Activated CD8-positive, alpha-beta memory T cell treated with anti-CD3 and anti-CD28 coated beads, Interleukin-2, amount 10 ng/mL, durations not matched to agents 7 days and 5 days (primary cell): ENCODE data around the gene IGF2BP3. TPM values are rescaled to one million over a fixed set of nuclear protein-coding genes. Genes with fewer than 3 reads are reported as not detected.
"Not testable (repeated sequence)": the region's sequence is repeated elsewhere in the genome, so short reads cannot be mapped to it uniquely, and the experiment has no call there.

Experiments used
- ATAC-seq: fragments of 150-1000 bp; cut with Tn5 transposase; one replicate; pipeline ENCODE4 v1.10.0; 2021; ENCODE audit warnings: moderate library complexity
- CTCF ChIA-PET: fragments of 350-600 bp; sonication (Branson Sonifier 250); formaldehyde crosslinking; loops from one replicate; lab custom pipeline; 2021; ENCODE audit warnings: antibody characterized with exemption; lab: Charles Lee
- DNase-seq: peaks from one replicate; pipeline ENCODE4 v3.0.0-alpha.2; 2020
- H3K27ac Mint-ChIP-seq: one replicate; pipeline ENCODE4 v1.8.0; 2021; ENCODE audit warnings: mild to moderate bottlenecking, mixed read lengths
- H3K27me3 Mint-ChIP-seq: one replicate; pipeline ENCODE4 v1.8.0; 2021; ENCODE audit warnings: mixed read lengths
- H3K36me3 Mint-ChIP-seq: one replicate; pipeline ENCODE4 v1.8.0; 2021; ENCODE audit warnings: mild to moderate bottlenecking, mixed read lengths
- H3K4me1 Mint-ChIP-seq: one replicate; pipeline ENCODE4 v1.8.0; 2021; ENCODE audit warnings: mixed read lengths
- H3K4me3 Mint-ChIP-seq: one replicate; pipeline ENCODE4 v1.8.0; 2021; ENCODE audit warnings: mild to moderate bottlenecking, moderate library complexity, mixed read lengths
- H3K9me3 Mint-ChIP-seq: one replicate; pipeline ENCODE4 v1.8.0; 2022; ENCODE audit warnings: low read depth, mixed read lengths
- total RNA-seq, 2 experiments: library from RNA; stranded (reverse); gene quantifications; one replicate each; pipeline ENCODE4 v1.2.3, GENCODE V29; 2021

The IGF2BP3 gene
- total RNA-seq, 2 experiments from 2014 or later = 0.84 to 1.3 TPM

- Mint-ChIP-seq H3K36me3 (no peaks in the 10 kb centered on the region), H3K9me3 (no peaks in the 10 kb centered on the region), H3K27me3 (peaks cover 43% of the 10 kb centered on the region), H3K27ac (no peak overlapping the region), H3K4me1 (no peaks in the 10 kb centered on the region), H3K4me3 (no peak overlapping the region)
- CTCF ChIA-PET = interaction anchor here (0.9 kb wide), 1 partner anchor 159 kb away, joined by 3 read pairs; no protein-coding TSS in a partner anchor
- ATAC-seq = no peak
- DNase-seq = no peak
Measured at GRCh38 chr7:23431702-23432199, 38.5 kb downstream of the IGF2BP3 start.

GRCh38 chr7:23430893-23431259, 39.4 kb downstream of the IGF2BP3 start:
- DNase-seq (no peak), ATAC-seq (no peak)
- Mint-ChIP-seq H3K36me3 (no peaks in the 10 kb centered on the region), H3K4me3 (no peak overlapping the region), H3K9me3 (no peaks in the 10 kb centered on the region), H3K27ac (no peak overlapping the region), H3K27me3 (peaks cover 47% of the 10 kb centered on the region), H3K4me1 (no peaks in the 10 kb centered on the region)
- CTCF ChIA-PET = interaction anchor here (0.9 to 3.3 kb wide), 7 partner anchors 33 to 159 kb away, joined by 3 to 26 read pairs (median 3); no protein-coding TSS in a partner anchor

- no peak overlapping the region for H3K27ac Mint-ChIP-seq
- H3K36me3 Mint-ChIP-seq = no peaks in the 10 kb centered on the region
- CTCF ChIA-PET = no interaction called here
- H3K27me3 Mint-ChIP-seq = peaks cover 40% of the 10 kb centered on the region
- DNase-seq (no peak), ATAC-seq (no peak)
- no peak overlapping the region for H3K4me3 Mint-ChIP-seq
- H3K9me3 Mint-ChIP-seq = no peaks in the 10 kb centered on the region
- H3K4me1 Mint-ChIP-seq = no peaks in the 10 kb centered on the region
Measured at GRCh38 chr7:23426876-23427275, 43.4 kb downstream of the IGF2BP3 start.

- CTCF ChIA-PET = no interaction called here
- H3K27ac Mint-ChIP-seq = no peak overlapping the region
- no peak for ATAC-seq
- H3K27me3 Mint-ChIP-seq = peaks cover 15% of the 10 kb centered on the region
- H3K4me1 Mint-ChIP-seq = no peaks in the 10 kb centered on the region
- H3K36me3 Mint-ChIP-seq = no peaks in the 10 kb centered on the region
- no peak overlapping the region for H3K4me3 Mint-ChIP-seq
- DNase-seq = no peak
- no peaks in the 10 kb centered on the region for H3K9me3 Mint-ChIP-seq
Measured at GRCh38 chr7:23422909-23423308, 47.4 kb downstream of the IGF2BP3 start.

GRCh38 chr7:23422384-23422783, 47.9 kb downstream of the IGF2BP3 start:
- CTCF ChIA-PET = no interaction called here
- ATAC-seq (no peak), DNase-seq (no peak)
- Mint-ChIP-seq H3K9me3 (no peaks in the 10 kb centered on the region), H3K4me3 (no peak overlapping the region), H3K27ac (no peak overlapping the region), H3K36me3 (no peaks in the 10 kb centered on the region), H3K4me1 (no peaks in the 10 kb centered on the region), H3K27me3 (peaks cover 18% of the 10 kb centered on the region)

- no peak overlapping the region for H3K27ac Mint-ChIP-seq
- DNase-seq (no peak), ATAC-seq (no peak)
- no peaks in the 10 kb centered on the region for H3K36me3 Mint-ChIP-seq
- peaks cover 8% of the 10 kb centered on the region for H3K27me3 Mint-ChIP-seq
- no peak overlapping the region for H3K4me3 Mint-ChIP-seq
- H3K4me1 Mint-ChIP-seq = no peaks in the 10 kb centered on the region
- H3K9me3 Mint-ChIP-seq = no peaks in the 10 kb centered on the region
- CTCF ChIA-PET = interaction anchor here (1.0 to 1.4 kb wide), 3 partner anchors 9 to 146 kb away, joined by 3 to 5 read pairs (median 4); no protein-coding TSS in a partner anchor
Measured at GRCh38 chr7:23419845-23420244, 50.4 kb downstream of the IGF2BP3 start.

GRCh38 chr7:23419160-23419559, 51.1 kb downstream of the IGF2BP3 start:
- ATAC-seq (no peak), DNase-seq (no peak)
- Mint-ChIP-seq H3K9me3 (no peaks in the 10 kb centered on the region), H3K4me3 (no peak overlapping the region), H3K4me1 (no peaks in the 10 kb centered on the region), H3K27me3 (peaks cover 7% of the 10 kb centered on the region), H3K27ac (no peak overlapping the region), H3K36me3 (no peaks in the 10 kb centered on the region)
- CTCF ChIA-PET = interaction anchor here (0.6 to 1.4 kb wide), 2 partner anchors 146 to 333 kb away, joined by 3 to 5 read pairs; no protein-coding TSS in a partner anchor

GRCh38 chr7:23418046-23418445, 52.2 kb downstream of the IGF2BP3 start:
- CTCF ChIA-PET = no interaction called here
- H3K4me3 Mint-ChIP-seq = no peak overlapping the region

GRCh38 chr7:23415198-23415597, 55.1 kb downstream of the IGF2BP3 start:
- peaks cover 3% of the 10 kb centered on the region for H3K4me1 Mint-ChIP-seq
- H3K27me3 Mint-ChIP-seq = peaks cover 5% of the 10 kb centered on the region
- CTCF ChIA-PET = no interaction called here

More at GRCh38 chr7:23418046-23418445, 52.2 kb downstream of the IGF2BP3 start:
- ATAC-seq (no peak), DNase-seq (no peak)
- Mint-ChIP-seq H3K4me1 (no peaks in the 10 kb centered on the region), H3K27me3 (peaks cover 5% of the 10 kb centered on the region), H3K9me3 (no peaks in the 10 kb centered on the region), H3K27ac (no peak overlapping the region), H3K36me3 (no peaks in the 10 kb centered on the region)

GRCh38 chr7:23410446-23411183, 59.7 kb downstream of the IGF2BP3 start:
- peaks cover 3% of the 10 kb centered on the region for H3K4me1 Mint-ChIP-seq
- CTCF ChIA-PET = interaction anchor here (1.9 kb wide), 1 partner anchor 138 kb away, joined by 6 read pairs; no protein-coding TSS in a partner anchor
- no peaks in the 10 kb centered on the region for H3K9me3 Mint-ChIP-seq
- no peak overlapping the region for H3K27ac Mint-ChIP-seq
- H3K27me3 Mint-ChIP-seq = peaks cover 6% of the 10 kb centered on the region
- H3K36me3 Mint-ChIP-seq = no peaks in the 10 kb centered on the region
- DNase-seq = no peak
- no peak overlapping the region for H3K4me3 Mint-ChIP-seq
- ATAC-seq = no peak

More at GRCh38 chr7:23415198-23415597, 55.1 kb downstream of the IGF2BP3 start:
- no peak for ATAC-seq
- no peak for DNase-seq
- H3K36me3 Mint-ChIP-seq = no peaks in the 10 kb centered on the region
- no peak overlapping the region for H3K4me3 Mint-ChIP-seq
- no peaks in the 10 kb centered on the region for H3K9me3 Mint-ChIP-seq
- H3K27ac Mint-ChIP-seq = no peak overlapping the region

GRCh38 chr7:23406564-23406963, 63.7 kb downstream of the IGF2BP3 start:
- H3K9me3 Mint-ChIP-seq, H3K36me3 Mint-ChIP-seq, H3K4me1 Mint-ChIP-seq, H3K27ac Mint-ChIP-seq, DNase-seq, H3K4me3 Mint-ChIP-seq, ATAC-seq, H3K27me3 Mint-ChIP-seq, CTCF ChIA-PET: not testable (repeated sequence)

- ATAC-seq = no peak
- Mint-ChIP-seq H3K27me3 (peaks cover 11% of the 10 kb centered on the region), H3K36me3 (no peaks in the 10 kb centered on the region), H3K9me3 (no peaks in the 10 kb centered on the region), H3K4me3 (no peak overlapping the region), H3K4me1 (no peaks in the 10 kb centered on the region), H3K27ac (no peak overlapping the region)
- CTCF ChIA-PET = no interaction called here
- DNase-seq = no peak
Measured at GRCh38 chr7:23405240-23405618, 65.1 kb downstream of the IGF2BP3 start.

GRCh38 chr7:23404546-23405239, 65.6 kb downstream of the IGF2BP3 start:
- CTCF ChIA-PET = no interaction called here
- Mint-ChIP-seq H3K9me3 (no peaks in the 10 kb centered on the region), H3K27ac (no peak overlapping the region), H3K4me1 (no peaks in the 10 kb centered on the region), H3K27me3 (peaks cover 15% of the 10 kb centered on the region), H3K36me3 (no peaks in the 10 kb centered on the region), H3K4me3 (no peak overlapping the region)
- DNase-seq (no peak), ATAC-seq (no peak)
